Kidney epithelial cell (primary cell): Measurements from ENCODE around the gene NUP58. TPM values are rescaled to one million over a fixed set of nuclear protein-coding genes. Genes with fewer than 3 reads are reported as not detected.

Experiments used
- DNase-seq: peaks from one replicate; pipeline ENCODE4 v3.0.0-alpha.2; 2010; ENCODE audit warnings: low read depth
- H3K27me3 ChIP-seq: 2 replicates; pipeline ENCODE4 v1.6.0; 2011; ENCODE audit warnings: low read length; ENCODE audit not compliant: control insufficient read depth, insufficient read depth
- H3K36me3 ChIP-seq: 2 replicates; pipeline ENCODE4 v1.5.1; 2011; ENCODE audit warnings: low read length; ENCODE audit not compliant: control insufficient read depth, insufficient read depth
- H3K4me3 ChIP-seq: 2 replicates; pipeline ENCODE4 v1.5.1; 2011; ENCODE audit warnings: low read depth, mild to moderate bottlenecking, control low read depth, low read length
- total RNA-seq: library from RNA; depleted of rRNA; stranded (reverse); fragments of >200 nt; gene quantifications from 2 replicates; pipeline ENCODE4 v1.2.3, GENCODE V29; 2015
- TF ChIP-seq, protein P1 (sequence below): IDR thresholded peaks from 2 replicates; pipeline ENCODE4 v1.5.1; 2011; ENCODE audit warnings: mild to moderate bottlenecking, moderate library complexity, low read length, control low read depth, inconsistent platforms; ENCODE audit not compliant: insufficient read depth, poor library complexity, severe bottlenecking

The NUP58 gene
- total RNA-seq, 1 donor from 2014 or later: 56.0 TPM

DNA sequence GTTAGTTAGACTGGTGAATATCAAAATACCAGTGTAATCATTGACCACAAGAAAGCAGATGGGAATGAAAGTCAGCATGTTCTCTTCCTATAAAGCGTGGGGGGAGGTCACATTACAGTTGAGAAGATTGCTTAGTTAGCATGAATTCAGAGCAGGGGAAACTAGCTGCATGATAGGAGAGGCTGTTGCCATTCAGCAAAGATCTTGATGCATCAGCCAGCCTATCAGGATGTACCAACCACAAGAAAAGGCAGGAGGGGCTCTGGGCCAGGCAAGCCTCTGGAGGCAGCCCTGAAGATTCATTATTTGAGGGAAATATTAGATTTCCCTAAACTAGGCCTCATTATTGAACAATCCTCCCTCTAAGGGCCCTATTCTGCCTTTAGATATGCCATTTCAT, 9.1 kb upstream of the NUP58 start:
- Histone ChIP-seq H3K27me3 (no peaks in the 10 kb centered on the region), H3K36me3 (no peaks in the 10 kb centered on the region), H3K4me3 (no peak overlapping the region)
- TF ChIP-seq, protein P1, sequence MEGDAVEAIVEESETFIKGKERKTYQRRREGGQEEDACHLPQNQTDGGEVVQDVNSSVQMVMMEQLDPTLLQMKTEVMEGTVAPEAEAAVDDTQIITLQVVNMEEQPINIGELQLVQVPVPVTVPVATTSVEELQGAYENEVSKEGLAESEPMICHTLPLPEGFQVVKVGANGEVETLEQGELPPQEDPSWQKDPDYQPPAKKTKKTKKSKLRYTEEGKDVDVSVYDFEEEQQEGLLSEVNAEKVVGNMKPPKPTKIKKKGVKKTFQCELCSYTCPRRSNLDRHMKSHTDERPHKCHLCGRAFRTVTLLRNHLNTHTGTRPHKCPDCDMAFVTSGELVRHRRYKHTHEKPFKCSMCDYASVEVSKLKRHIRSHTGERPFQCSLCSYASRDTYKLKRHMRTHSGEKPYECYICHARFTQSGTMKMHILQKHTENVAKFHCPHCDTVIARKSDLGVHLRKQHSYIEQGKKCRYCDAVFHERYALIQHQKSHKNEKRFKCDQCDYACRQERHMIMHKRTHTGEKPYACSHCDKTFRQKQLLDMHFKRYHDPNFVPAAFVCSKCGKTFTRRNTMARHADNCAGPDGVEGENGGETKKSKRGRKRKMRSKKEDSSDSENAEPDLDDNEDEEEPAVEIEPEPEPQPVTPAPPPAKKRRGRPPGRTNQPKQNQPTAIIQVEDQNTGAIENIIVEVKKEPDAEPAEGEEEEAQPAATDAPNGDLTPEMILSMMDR: no peak
- DNase-seq: peak; percentile 34

GRCh38 chr13:25295228-25295627, 6.2 kb upstream of the NUP58 start:
- no peak overlapping the region for H3K4me3 ChIP-seq
- DNase-seq: no peak
- TF ChIP-seq, protein P1: no peak
- no peaks in the 10 kb centered on the region for H3K36me3 ChIP-seq
- H3K27me3 ChIP-seq: no peaks in the 10 kb centered on the region

GRCh38 chr13:25295701-25296100, 5.7 kb upstream of the NUP58 start:
- TF ChIP-seq, protein P1: no peak
- H3K4me3 ChIP-seq: no peak overlapping the region
- DNase-seq: no peak
- no peaks in the 10 kb centered on the region for H3K36me3 ChIP-seq
- H3K27me3 ChIP-seq: no peaks in the 10 kb centered on the region

DNA sequence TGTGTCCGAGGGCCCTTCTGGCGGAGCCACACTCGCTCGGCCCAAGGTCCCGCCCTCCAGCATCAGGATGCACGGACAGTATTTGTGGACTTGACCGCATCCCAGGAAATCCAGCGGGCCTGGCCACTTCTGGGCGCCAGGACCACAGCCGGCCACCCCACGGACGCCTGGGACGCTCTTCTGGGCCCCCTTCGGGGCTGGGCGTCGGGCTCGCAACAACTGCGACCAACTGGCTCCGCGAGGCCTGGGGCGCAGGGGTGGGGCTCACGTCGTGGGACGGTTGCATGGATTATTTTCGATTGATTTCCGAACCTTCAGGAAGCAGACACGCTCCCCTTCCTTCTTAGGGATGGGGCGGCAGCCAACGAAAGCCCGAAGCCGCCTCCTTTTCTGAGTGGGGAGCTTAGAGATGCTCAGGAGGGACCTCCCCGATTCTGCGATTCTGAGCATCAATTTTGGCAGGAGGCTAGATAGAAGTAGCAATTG, 521 bp upstream of the NUP58 start:
- Histone ChIP-seq H3K4me3 (peak overlapping the region; percentile 96), H3K36me3 (no peaks in the 10 kb centered on the region), H3K27me3 (no peaks in the 10 kb centered on the region)
- TF ChIP-seq, protein P1: no peak
- DNase-seq: no peak

- Histone ChIP-seq H3K4me3 (peak overlapping the region; percentile 96), H3K36me3 (no peaks in the 10 kb centered on the region), H3K27me3 (no peaks in the 10 kb centered on the region)
- DNase-seq: no peak
- TF ChIP-seq, protein P1: no peak
These were observed 696 bp downstream of the NUP58 start for GRCh38 chr13:25302121-25302520.
